ENCODE measurements around the gene MVD.

DNA sequence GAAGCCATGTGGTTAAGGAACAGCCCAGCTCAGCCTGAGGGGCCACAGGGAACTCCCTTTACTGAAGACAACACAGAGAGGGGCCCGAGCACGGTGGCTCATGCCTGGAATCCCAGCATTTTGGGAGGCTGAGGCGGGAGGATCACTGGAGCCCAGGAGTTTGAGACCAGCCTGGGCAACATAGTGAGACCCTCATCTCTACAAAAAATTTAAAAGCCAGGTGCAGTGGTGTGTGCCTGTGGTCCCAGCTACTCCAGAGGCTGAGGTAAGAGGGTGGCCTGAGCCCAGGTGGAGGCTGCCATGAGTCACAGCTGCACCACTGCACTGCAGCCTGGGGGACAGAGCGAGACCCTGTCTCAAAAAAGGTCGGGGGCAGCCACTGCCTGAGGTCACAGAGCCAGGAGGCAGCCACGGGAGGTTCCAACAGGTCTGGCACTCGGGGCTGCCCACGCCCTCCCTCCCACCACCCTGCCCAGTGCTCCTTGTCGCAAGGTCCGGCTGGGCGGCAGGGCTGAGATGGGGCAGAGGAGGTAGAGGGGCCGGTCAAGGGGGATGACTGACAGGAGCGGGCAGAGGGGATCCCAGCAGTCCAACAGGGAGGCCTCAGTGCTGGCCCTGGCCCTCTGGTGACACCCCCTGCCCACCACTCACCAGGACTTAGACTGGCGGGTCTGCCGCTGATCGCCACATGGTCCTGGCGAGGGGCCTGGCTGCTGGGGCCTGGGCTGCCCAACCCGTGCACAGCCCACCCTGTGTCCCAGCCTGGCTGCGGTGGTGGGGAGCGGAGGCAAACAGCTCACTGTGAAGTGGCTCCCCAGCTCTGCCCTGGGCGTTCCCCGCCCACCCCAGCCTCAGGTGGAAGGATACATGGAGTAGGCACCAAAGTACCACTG lies 15.5 kb downstream of the MVD start:
- TF ChIP-seq, protein P1, sequence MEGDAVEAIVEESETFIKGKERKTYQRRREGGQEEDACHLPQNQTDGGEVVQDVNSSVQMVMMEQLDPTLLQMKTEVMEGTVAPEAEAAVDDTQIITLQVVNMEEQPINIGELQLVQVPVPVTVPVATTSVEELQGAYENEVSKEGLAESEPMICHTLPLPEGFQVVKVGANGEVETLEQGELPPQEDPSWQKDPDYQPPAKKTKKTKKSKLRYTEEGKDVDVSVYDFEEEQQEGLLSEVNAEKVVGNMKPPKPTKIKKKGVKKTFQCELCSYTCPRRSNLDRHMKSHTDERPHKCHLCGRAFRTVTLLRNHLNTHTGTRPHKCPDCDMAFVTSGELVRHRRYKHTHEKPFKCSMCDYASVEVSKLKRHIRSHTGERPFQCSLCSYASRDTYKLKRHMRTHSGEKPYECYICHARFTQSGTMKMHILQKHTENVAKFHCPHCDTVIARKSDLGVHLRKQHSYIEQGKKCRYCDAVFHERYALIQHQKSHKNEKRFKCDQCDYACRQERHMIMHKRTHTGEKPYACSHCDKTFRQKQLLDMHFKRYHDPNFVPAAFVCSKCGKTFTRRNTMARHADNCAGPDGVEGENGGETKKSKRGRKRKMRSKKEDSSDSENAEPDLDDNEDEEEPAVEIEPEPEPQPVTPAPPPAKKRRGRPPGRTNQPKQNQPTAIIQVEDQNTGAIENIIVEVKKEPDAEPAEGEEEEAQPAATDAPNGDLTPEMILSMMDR (IDR thresholded peaks at IDR 0.05), result no peak
- no peak for TF ChIP-seq POLR2A (IDR thresholded peaks at IDR 0.05)

All from esophagus squamous epithelium (tissue), 4 donors.